Right kidney (tissue), 1 donor: ENCODE measurements around the gene CNN2.

Source experiments
- DNase-seq: peaks from one replicate; pipeline ENCODE4 v3.0.0-alpha.2; 2016

The CNN2 gene

GRCh38 chr19:1026783-1027649 is 608 bp downstream of the CNN2 start:
- DNase-seq: peak; percentile 75

GRCh38 chr19:1027650-1028061 is 1.2 kb downstream of the CNN2 start:
- DNase-seq: peak; percentile 42

- peak; percentile 70 for DNase-seq
These were observed 1.9 kb downstream of the CNN2 start for GRCh38 chr19:1028062-1028926.

GRCh38 chr19:1032264-1032867 is 6.0 kb downstream of the CNN2 start:
- no peak for DNase-seq

GRCh38 chr19:1035998-1036621 is 9.7 kb downstream of the CNN2 start:
- no peak for DNase-seq

GRCh38 chr19:1037621-1038064 is 11.2 kb downstream of the CNN2 start:
- DNase-seq: no peak

GRCh38 chr19:1038978-1039645 is 12.7 kb downstream of the CNN2 start:
- no peak for DNase-seq

GRCh38 chr19:1039646-1040475 is 13.5 kb downstream of the CNN2 start, which contains the start of gene ABCA7:
TSS of gene ABCA7 (plus strand) at chr19:1040107. CDS start at chr19:1041362, 1,255 bp downstream.
- DNase-seq: peak; percentile 87

GRCh38 chr19:1040476-1041271 is 14.3 kb downstream of the CNN2 start:
- peak; percentile 75 for DNase-seq

GRCh38 chr19:1041272-1041834 is 14.9 kb downstream of the CNN2 start:
- DNase-seq: no peak

- no peak for DNase-seq
These were observed 15.7 kb downstream of the CNN2 start for GRCh38 chr19:1041835-1042685.

GRCh38 chr19:1042689-1043511 is 16.5 kb downstream of the CNN2 start:
- no peak for DNase-seq

- no peak for DNase-seq
These were observed 18.8 kb downstream of the CNN2 start for GRCh38 chr19:1045247-1045603.

GRCh38 chr19:1046117-1046626 is 19.8 kb downstream of the CNN2 start:
- no peak for DNase-seq

- no peak for DNase-seq
These were observed 20.7 kb downstream of the CNN2 start for GRCh38 chr19:1046836-1047695.

- DNase-seq: no peak
These were observed 21.3 kb downstream of the CNN2 start for GRCh38 chr19:1047696-1048147.
